Measurements from ENCODE around the gene PTPN13. TPM values are rescaled to one million over a fixed set of nuclear protein-coding genes. Genes with fewer than 3 reads are reported as not detected.

PTPN13 gene
- total RNA-seq, 1 donor from 2014 or later: 66.3 TPM

DNA sequence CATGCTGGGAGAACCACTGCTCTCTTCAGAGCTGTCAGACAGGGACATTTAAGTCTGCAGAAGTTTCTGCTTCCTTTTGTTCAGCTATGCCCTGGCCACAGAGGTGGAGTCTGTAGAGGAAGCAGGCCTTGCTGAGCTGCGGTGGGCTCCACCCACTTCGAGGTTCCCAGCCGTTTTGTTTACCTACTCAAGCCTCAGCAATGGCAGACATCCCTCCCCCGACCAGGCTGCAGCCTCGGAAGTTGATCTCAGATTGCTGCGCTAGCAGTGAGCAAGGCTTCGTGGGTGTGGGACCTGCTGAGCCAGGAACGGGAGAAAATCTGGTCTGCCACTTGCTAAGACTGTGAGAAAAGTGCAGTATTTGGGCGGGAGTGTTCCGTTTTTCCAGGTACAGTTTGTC, 136.2 kb downstream of the PTPN13 start:
- no peaks in the 10 kb centered on the region for H3K4me1 ChIP-seq
- H3K27me3 ChIP-seq: no peaks in the 10 kb centered on the region
- DNase-seq (ENCODE audit: extremely low spot score in 2 of 2): no peak
- no peak overlapping the region for H3K4me3 ChIP-seq
- TF ChIP-seq POLR2A (IDR thresholded peaks at IDR 0.05): no peak
- no peak for TF ChIP-seq POLR2AphosphoS5 (IDR thresholded peaks at IDR 0.05; ENCODE audit: insufficient read depth in 1 of 2, low read depth in 1 of 2)
- TF ChIP-seq, protein P1, sequence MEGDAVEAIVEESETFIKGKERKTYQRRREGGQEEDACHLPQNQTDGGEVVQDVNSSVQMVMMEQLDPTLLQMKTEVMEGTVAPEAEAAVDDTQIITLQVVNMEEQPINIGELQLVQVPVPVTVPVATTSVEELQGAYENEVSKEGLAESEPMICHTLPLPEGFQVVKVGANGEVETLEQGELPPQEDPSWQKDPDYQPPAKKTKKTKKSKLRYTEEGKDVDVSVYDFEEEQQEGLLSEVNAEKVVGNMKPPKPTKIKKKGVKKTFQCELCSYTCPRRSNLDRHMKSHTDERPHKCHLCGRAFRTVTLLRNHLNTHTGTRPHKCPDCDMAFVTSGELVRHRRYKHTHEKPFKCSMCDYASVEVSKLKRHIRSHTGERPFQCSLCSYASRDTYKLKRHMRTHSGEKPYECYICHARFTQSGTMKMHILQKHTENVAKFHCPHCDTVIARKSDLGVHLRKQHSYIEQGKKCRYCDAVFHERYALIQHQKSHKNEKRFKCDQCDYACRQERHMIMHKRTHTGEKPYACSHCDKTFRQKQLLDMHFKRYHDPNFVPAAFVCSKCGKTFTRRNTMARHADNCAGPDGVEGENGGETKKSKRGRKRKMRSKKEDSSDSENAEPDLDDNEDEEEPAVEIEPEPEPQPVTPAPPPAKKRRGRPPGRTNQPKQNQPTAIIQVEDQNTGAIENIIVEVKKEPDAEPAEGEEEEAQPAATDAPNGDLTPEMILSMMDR (IDR thresholded peaks at IDR 0.05): no peak
- H3K36me3 ChIP-seq: peaks cover 0 to 10% of the 10 kb centered on the region in 2 donors
- intact Hi-C loops (cut with DNase I): no loop called here
- no peak overlapping the region for H3K27ac ChIP-seq
- H3K9me3 ChIP-seq: no peaks in the 10 kb centered on the region

DNA sequence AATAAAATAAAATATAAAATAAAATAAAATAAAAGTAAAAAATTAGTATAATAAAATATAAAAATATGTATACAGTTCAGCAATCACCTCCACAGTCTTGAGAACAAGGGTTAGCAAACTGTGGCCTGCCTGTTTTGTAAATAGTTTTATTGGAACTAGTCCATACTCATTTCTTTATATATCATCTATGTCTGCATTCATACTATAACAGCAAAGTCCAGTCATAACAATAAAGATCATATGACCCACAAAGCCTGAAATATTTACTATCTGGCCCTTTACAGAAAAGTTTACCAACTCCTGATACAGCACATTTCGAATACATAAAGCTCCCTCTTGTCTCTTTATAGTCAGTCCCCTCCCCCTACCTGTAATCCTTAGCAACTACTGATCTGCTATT, 143.1 kb downstream of the PTPN13 start:
- no peak for DNase-seq (ENCODE audit: extremely low spot score in 2 of 2)
- no peak overlapping the region for H3K4me3 ChIP-seq
- H3K9me3 ChIP-seq: no peaks in the 10 kb centered on the region
- H3K27ac ChIP-seq: no peak overlapping the region
- TF ChIP-seq POLR2A (IDR thresholded peaks at IDR 0.05): no peak
- TF ChIP-seq, protein P1 (IDR thresholded peaks at IDR 0.05): no peak
- no peak for TF ChIP-seq POLR2AphosphoS5 (IDR thresholded peaks at IDR 0.05; ENCODE audit: insufficient read depth in 1 of 2, low read depth in 1 of 2)
- peaks cover 0 to 31% of the 10 kb centered on the region in 2 donors for H3K36me3 ChIP-seq
- no peaks in the 10 kb centered on the region for H3K4me1 ChIP-seq
- H3K27me3 ChIP-seq: no peaks in the 10 kb centered on the region
- intact Hi-C loops (cut with DNase I): no loop called here

DNA sequence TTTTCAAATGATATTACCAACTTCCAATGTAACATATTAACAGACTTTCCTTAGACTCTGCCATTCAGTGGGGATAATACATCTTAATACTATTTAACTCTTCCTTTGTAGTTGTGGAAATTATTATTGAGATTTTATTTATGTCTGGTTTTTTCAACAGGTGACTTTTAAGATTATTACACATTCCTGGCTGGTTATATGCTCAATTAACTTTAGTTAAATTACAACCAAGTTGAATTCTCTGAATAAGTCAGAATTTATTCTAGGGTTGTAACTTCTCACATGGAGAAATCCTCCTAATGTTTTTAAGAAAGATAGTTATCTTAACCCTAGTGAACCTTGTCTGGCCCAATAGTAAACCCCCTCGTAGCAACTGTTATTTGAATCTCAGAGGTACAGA, 147.7 kb downstream of the PTPN13 start:
- no peaks in the 10 kb centered on the region for H3K4me1 ChIP-seq
- no peaks in the 10 kb centered on the region for H3K9me3 ChIP-seq
- DNase-seq (ENCODE audit: extremely low spot score in 2 of 2): no peak
- no peak overlapping the region for H3K4me3 ChIP-seq
- no peak for TF ChIP-seq POLR2A (IDR thresholded peaks at IDR 0.05)
- TF ChIP-seq, protein P1 (IDR thresholded peaks at IDR 0.05): no peak
- TF ChIP-seq POLR2AphosphoS5 (IDR thresholded peaks at IDR 0.05; ENCODE audit: insufficient read depth in 1 of 2, low read depth in 1 of 2): no peak
- intact Hi-C loops (cut with DNase I): no loop called here
- H3K27ac ChIP-seq: no peak overlapping the region
- no peaks in the 10 kb centered on the region for H3K27me3 ChIP-seq
- H3K36me3 ChIP-seq: peaks cover 0 to 39% of the 10 kb centered on the region in 2 donors

DNA sequence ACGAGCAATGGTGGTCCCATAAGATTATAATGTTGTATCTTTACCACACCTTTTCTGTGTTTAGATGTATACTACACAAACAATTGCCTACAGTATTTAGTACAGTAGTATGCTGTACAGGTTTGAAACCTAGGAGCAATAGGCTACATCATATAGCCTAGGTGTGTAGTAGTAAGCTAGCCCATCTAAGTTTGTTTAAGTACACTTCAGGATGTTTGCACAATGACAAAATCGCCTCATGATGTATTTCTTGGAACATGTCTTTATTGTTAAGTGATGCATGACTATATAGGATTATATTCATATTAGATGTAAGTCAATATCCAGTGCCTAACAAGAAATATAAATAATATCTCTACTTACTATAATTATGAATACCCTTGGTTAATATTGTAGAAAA, 150.5 kb downstream of the PTPN13 start:
- no peak for DNase-seq (ENCODE audit: extremely low spot score in 2 of 2)
- Histone ChIP-seq H3K9me3 (no peaks in the 10 kb centered on the region), H3K4me1 (no peaks in the 10 kb centered on the region), H3K4me3 (no peak overlapping the region), H3K27me3 (no peaks in the 10 kb centered on the region), H3K27ac (no peak overlapping the region), H3K36me3 (peaks cover 0 to 37% of the 10 kb centered on the region in 2 donors)
- intact Hi-C loops (cut with DNase I): no loop called here
- no peak for TF ChIP-seq POLR2AphosphoS5 (IDR thresholded peaks at IDR 0.05; ENCODE audit: insufficient read depth in 1 of 2, low read depth in 1 of 2)
- no peak for TF ChIP-seq POLR2A (IDR thresholded peaks at IDR 0.05)
- TF ChIP-seq, protein P1 (IDR thresholded peaks at IDR 0.05): no peak

DNA sequence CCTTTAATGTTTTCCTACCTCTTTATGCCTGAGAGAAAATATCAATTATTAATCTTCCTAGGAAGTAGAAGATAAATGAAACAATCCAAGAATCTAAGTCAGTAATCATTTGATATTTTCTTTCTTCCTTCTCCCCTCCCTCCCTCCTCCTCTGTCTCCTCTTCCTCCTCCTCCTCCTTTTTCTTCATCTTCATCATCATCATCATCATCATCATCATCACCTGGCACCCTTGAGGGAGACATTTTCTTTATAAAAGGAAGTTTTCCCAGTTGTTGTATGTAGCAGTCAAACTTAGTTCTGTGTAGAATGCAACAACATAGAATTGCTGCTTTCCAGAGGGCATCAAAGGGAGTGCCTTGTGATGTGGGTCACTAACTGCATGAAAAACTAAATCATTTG, 155.0 kb downstream of the PTPN13 start:
- no peaks in the 10 kb centered on the region for H3K27me3 ChIP-seq
- intact Hi-C loops (cut with DNase I): no loop called here
- no peak for DNase-seq (ENCODE audit: extremely low spot score in 2 of 2)
- peaks cover 0 to 39% of the 10 kb centered on the region in 2 donors for H3K36me3 ChIP-seq
- TF ChIP-seq, protein P1 (IDR thresholded peaks at IDR 0.05): no peak
- TF ChIP-seq POLR2A (IDR thresholded peaks at IDR 0.05) (no peak), POLR2AphosphoS5 (IDR thresholded peaks at IDR 0.05; ENCODE audit: insufficient read depth in 1 of 2, low read depth in 1 of 2) (no peak)
- no peaks in the 10 kb centered on the region for H3K4me1 ChIP-seq
- no peak overlapping the region for H3K4me3 ChIP-seq
- H3K9me3 ChIP-seq: no peaks in the 10 kb centered on the region
- no peak overlapping the region for H3K27ac ChIP-seq
